Karpas-422 (cell line): ENCODE data around the gene MRTFB. TPM values are rescaled to one million over a fixed set of nuclear protein-coding genes. Genes with fewer than 3 reads are reported as not detected.

Experiments used
- DNase-seq: peaks from one replicate; pipeline ENCODE4 v3.0.0-alpha.2; 2015
- H2AFZ ChIP-seq: fragments of 200-600 bp; sonication (generic); 2 replicates; pipeline ENCODE4 v1.6.1; 2014; ENCODE audit warnings: antibody characterized with exemption, low read length, mixed read lengths
- H3K27ac ChIP-seq: fragments of 200-600 bp; sonication (generic); 2 replicates; pipeline ENCODE4 v1.5.1; 2014; ENCODE audit warnings: mild to moderate bottlenecking, low read length, moderate library complexity
- H3K27me3 ChIP-seq: fragments of 200-600 bp; sonication (generic); 2 replicates; pipeline ENCODE4 v1.6.1; 2014; ENCODE audit warnings: low read length, mixed read lengths
- H3K36me3 ChIP-seq: fragments of 200-600 bp; sonication (generic); 2 replicates; pipeline ENCODE4 v1.6.1; 2014; ENCODE audit warnings: low read length, mixed read lengths; ENCODE audit not compliant: insufficient read depth
- H3K4me1 ChIP-seq: fragments of 200-600 bp; sonication (generic); 2 replicates; pipeline ENCODE4 v1.6.1; 2014; ENCODE audit warnings: mild to moderate bottlenecking, low read length, mixed read lengths
- H3K4me2 ChIP-seq: fragments of 200-600 bp; sonication (generic); 2 replicates; pipeline ENCODE4 v1.6.1; 2014; ENCODE audit warnings: low read length, low read depth, mild to moderate bottlenecking; ENCODE audit not compliant: poor library complexity, severe bottlenecking
- H3K4me3 ChIP-seq: fragments of 200-600 bp; sonication (generic); 2 replicates; pipeline ENCODE4 v1.5.1; 2014; ENCODE audit warnings: mild to moderate bottlenecking, antibody characterized with exemption, low read length, mixed read lengths
- H3K79me2 ChIP-seq: fragments of 200-600 bp; sonication (generic); 2 replicates; pipeline ENCODE4 v1.6.1; 2014; ENCODE audit warnings: mild to moderate bottlenecking, low read length, mixed read lengths
- H3K9ac ChIP-seq: fragments of 200-600 bp; sonication (generic); 2 replicates; pipeline ENCODE4 v1.6.0; 2014; ENCODE audit warnings: low read length
- H3K9me2 ChIP-seq: fragments of 200-600 bp; sonication (generic), shearing (Covaris generic); replicated peaks from 2 replicates; pipeline ENCODE4 v1.6.0; 2014; ENCODE audit warnings: mild to moderate bottlenecking, low read length, moderate library complexity; ENCODE audit not compliant: insufficient read depth
- H3K9me3 ChIP-seq: fragments of 300-700, 200-600 bp; sonication (generic); 2 replicates; pipeline ENCODE4 v1.6.1; 2014; ENCODE audit warnings: low read length, mixed read lengths
- H4K20me1 ChIP-seq: fragments of 200-600 bp; sonication (generic); 2 replicates; pipeline ENCODE4 v1.6.1; 2014; ENCODE audit warnings: mild to moderate bottlenecking, antibody characterized with exemption, low read length, low read depth; ENCODE audit not compliant: insufficient read depth
- total RNA-seq: library from RNA; depleted of rRNA; stranded (reverse); fragments of >200 nt; shearing (Covaris generic); gene quantifications from 2 replicates; pipeline ENCODE4 v1.2.3, GENCODE V29; 2014; ENCODE audit warnings: low replicate concordance

MRTFB gene
- total RNA-seq, 1 experiment from 2014 or later, result 5.3 TPM

GRCh38 chr16:14236401-14236800 is 165.3 kb downstream of the MRTFB start:
- Histone ChIP-seq H3K36me3 (no peaks in the 10 kb centered on the region), H2AFZ (no peak overlapping the region), H3K79me2 (no peaks in the 10 kb centered on the region), H3K4me1 (no peaks in the 10 kb centered on the region), H3K9ac (no peak overlapping the region), H3K9me2 (no peaks in the 10 kb centered on the region), H3K9me3 (no peaks in the 10 kb centered on the region), H3K4me3 (no peak overlapping the region), H3K27me3 (no peaks in the 10 kb centered on the region), H4K20me1 (no peaks in the 10 kb centered on the region), H3K4me2 (no peak overlapping the region), H3K27ac (no peak overlapping the region)
- DNase-seq, result no peak

- Histone ChIP-seq H3K27me3 (no peaks in the 10 kb centered on the region), H3K9ac (no peak overlapping the region), H3K9me3 (no peaks in the 10 kb centered on the region), H3K4me3 (no peak overlapping the region), H3K4me1 (no peaks in the 10 kb centered on the region), H3K4me2 (no peak overlapping the region), H3K36me3 (no peaks in the 10 kb centered on the region), H3K9me2 (no peaks in the 10 kb centered on the region), H3K27ac (no peak overlapping the region), H4K20me1 (no peaks in the 10 kb centered on the region), H3K79me2 (no peaks in the 10 kb centered on the region), H2AFZ (no peak overlapping the region)
- no peak for DNase-seq
Measured at GRCh38 chr16:14238756-14239155, 167.6 kb downstream of the MRTFB start.

GRCh38 chr16:14239791-14240190 is 168.7 kb downstream of the MRTFB start:
- Histone ChIP-seq H3K9me2 (no peaks in the 10 kb centered on the region), H3K27ac (no peak overlapping the region), H3K27me3 (no peaks in the 10 kb centered on the region), H3K9ac (no peak overlapping the region), H2AFZ (no peak overlapping the region), H4K20me1 (no peaks in the 10 kb centered on the region), H3K36me3 (no peaks in the 10 kb centered on the region), H3K4me3 (no peak overlapping the region), H3K79me2 (no peaks in the 10 kb centered on the region), H3K4me1 (no peaks in the 10 kb centered on the region), H3K9me3 (no peaks in the 10 kb centered on the region), H3K4me2 (no peak overlapping the region)
- DNase-seq, result no peak

- H3K4me3 ChIP-seq, result no peak overlapping the region
Measured at GRCh38 chr16:14240219-14240843, 169.2 kb downstream of the MRTFB start.

GRCh38 chr16:14240964-14241363 is 169.8 kb downstream of the MRTFB start:
- Histone ChIP-seq H4K20me1 (no peaks in the 10 kb centered on the region), H3K9me3 (no peaks in the 10 kb centered on the region), H3K27me3 (no peaks in the 10 kb centered on the region), H3K36me3 (no peaks in the 10 kb centered on the region), H2AFZ (no peak overlapping the region), H3K9me2 (no peaks in the 10 kb centered on the region), H3K4me2 (no peak overlapping the region), H3K27ac (no peak overlapping the region), H3K9ac (no peak overlapping the region), H3K4me1 (no peaks in the 10 kb centered on the region), H3K79me2 (no peaks in the 10 kb centered on the region), H3K4me3 (no peak overlapping the region)
- DNase-seq, result no peak

More at GRCh38 chr16:14240219-14240843, 169.2 kb downstream of the MRTFB start:
- no peak for DNase-seq
- Histone ChIP-seq H3K9me2 (no peaks in the 10 kb centered on the region), H2AFZ (no peak overlapping the region), H3K4me1 (no peaks in the 10 kb centered on the region), H3K4me2 (no peak overlapping the region), H3K9ac (no peak overlapping the region), H3K27me3 (no peaks in the 10 kb centered on the region), H3K79me2 (no peaks in the 10 kb centered on the region), H3K36me3 (no peaks in the 10 kb centered on the region), H3K9me3 (no peaks in the 10 kb centered on the region), H3K27ac (no peak overlapping the region), H4K20me1 (no peaks in the 10 kb centered on the region)

GRCh38 chr16:14241631-14242030 is 170.5 kb downstream of the MRTFB start:
- no peak for DNase-seq
- Histone ChIP-seq H3K27ac (no peak overlapping the region), H3K79me2 (no peaks in the 10 kb centered on the region), H3K4me2 (no peak overlapping the region), H3K9me2 (no peaks in the 10 kb centered on the region), H3K27me3 (no peaks in the 10 kb centered on the region), H3K4me3 (no peak overlapping the region), H4K20me1 (no peaks in the 10 kb centered on the region), H3K9ac (no peak overlapping the region), H2AFZ (no peak overlapping the region), H3K36me3 (no peaks in the 10 kb centered on the region), H3K4me1 (no peaks in the 10 kb centered on the region), H3K9me3 (no peaks in the 10 kb centered on the region)

- Histone ChIP-seq H3K9me2 (no peaks in the 10 kb centered on the region), H3K9me3 (no peaks in the 10 kb centered on the region), H2AFZ (no peak overlapping the region), H3K9ac (no peak overlapping the region), H3K4me1 (no peaks in the 10 kb centered on the region), H3K27ac (no peak overlapping the region), H3K4me3 (no peak overlapping the region), H3K79me2 (no peaks in the 10 kb centered on the region), H3K36me3 (no peaks in the 10 kb centered on the region), H4K20me1 (no peaks in the 10 kb centered on the region), H3K27me3 (no peaks in the 10 kb centered on the region), H3K4me2 (no peak overlapping the region)
- no peak for DNase-seq
Measured at GRCh38 chr16:14242769-14243168, 171.7 kb downstream of the MRTFB start.

GRCh38 chr16:14244196-14245010 is 173.3 kb downstream of the MRTFB start:
- Histone ChIP-seq H3K27ac (no peak overlapping the region), H3K9ac (no peak overlapping the region), H3K4me1 (no peaks in the 10 kb centered on the region), H2AFZ (no peak overlapping the region), H3K9me2 (no peaks in the 10 kb centered on the region), H3K4me2 (no peak overlapping the region), H3K4me3 (no peak overlapping the region), H3K36me3 (no peaks in the 10 kb centered on the region), H3K79me2 (no peaks in the 10 kb centered on the region), H3K9me3 (no peaks in the 10 kb centered on the region), H4K20me1 (no peaks in the 10 kb centered on the region), H3K27me3 (no peaks in the 10 kb centered on the region)
- no peak for DNase-seq
